Activated naive CD4-positive, alpha-beta T cell treated with Interleukin-2 at 50 U/mL for 16 hours (primary cell): Measurements from ENCODE around the gene PDCD4.
A peak's percentile ranks its signal among the peaks of the same experiment; 100 is the strongest.
"Not testable (repeated sequence)": the region's sequence is repeated elsewhere in the genome, so short reads cannot be mapped to it uniquely, and the experiment has no call there.

ENCODE experiments used
- DNase-seq: peaks from one replicate; pipeline ENCODE4 v3.0.0-alpha.2; 2020

PDCD4 gene

DNA sequence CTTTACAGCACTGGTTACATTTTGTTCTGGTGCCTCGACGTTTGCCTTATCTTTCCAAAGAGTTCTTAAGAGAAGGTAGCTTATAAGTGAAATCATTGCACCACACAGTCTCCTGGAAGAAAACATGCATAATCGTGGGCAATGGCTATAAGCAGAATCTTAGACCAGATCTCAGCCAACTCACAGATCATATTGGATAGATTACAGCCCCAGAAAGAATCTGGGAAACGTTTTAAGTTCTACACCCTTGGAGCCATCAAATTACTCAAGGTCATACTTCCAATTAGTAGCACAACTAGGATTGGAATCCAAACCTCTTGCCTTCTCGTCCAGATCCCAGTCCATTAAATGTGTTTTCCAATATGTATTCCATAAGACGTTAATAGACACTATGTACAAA is 8.8 kb upstream of the PDCD4 start:
- no peak for DNase-seq

DNA sequence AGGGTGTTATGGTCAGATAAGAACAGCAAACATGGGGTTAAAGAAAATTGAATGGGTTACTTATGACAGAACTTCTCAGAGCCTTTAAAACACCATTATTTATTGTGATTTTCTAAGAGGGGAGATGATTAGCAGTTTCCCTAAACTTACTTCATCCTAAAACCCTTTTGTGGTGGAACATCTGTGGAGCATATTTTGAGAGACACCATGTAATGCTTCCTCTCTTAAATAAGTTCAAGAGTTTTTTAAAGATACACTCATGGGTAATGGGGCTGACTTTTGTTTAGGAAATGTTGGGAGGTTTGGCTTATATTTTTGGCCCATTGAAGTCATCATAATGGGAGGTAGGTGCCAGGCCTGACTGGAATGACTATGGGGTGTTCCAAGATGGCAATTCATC is 8.4 kb upstream of the PDCD4 start:
- no peak for DNase-seq

DNA sequence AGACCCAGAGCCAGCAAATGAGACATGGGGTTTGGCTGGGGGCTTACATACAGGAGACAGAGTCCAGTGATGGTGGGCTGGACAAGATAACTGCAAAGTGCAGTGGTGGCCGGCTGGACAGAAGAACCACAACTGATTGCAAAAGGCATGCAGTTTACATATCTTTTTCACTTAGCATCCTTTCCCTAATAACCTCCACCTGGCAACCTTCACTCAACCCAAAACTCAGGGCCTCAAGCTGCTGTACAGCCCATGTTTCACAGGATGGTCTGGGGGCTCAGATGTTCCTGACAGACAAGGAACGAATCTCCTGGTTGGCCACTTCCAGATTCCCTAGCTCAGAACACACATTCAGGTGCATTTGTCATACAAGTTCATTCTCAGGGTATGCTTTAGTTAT is 7.8 kb upstream of the PDCD4 start:
- no peak for DNase-seq

DNA sequence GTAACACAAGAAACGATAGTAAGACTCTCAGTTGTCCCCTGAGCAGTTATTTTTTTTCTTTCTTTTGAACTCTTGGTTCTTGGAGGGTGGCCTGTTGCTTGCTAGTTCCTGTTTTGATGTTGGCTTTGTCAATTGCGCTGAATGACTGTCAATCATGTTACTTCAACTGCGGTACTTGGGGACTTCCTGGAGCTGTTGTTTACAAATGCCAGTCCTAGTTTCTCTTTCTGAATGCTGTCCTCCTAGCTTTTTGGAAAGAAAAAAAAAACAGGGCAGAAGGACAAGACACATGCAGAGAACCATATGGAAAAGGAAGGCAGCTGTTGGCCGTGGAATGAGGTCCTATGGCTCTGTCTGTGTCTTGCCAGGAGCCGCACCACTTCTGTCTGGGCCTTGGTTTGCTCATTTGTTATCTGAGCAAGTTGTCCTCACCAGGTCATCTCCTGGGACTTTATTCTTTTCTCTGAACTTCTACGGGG is 7.0 kb upstream of the PDCD4 start:
- DNase-seq = peak; percentile 42

DNA sequence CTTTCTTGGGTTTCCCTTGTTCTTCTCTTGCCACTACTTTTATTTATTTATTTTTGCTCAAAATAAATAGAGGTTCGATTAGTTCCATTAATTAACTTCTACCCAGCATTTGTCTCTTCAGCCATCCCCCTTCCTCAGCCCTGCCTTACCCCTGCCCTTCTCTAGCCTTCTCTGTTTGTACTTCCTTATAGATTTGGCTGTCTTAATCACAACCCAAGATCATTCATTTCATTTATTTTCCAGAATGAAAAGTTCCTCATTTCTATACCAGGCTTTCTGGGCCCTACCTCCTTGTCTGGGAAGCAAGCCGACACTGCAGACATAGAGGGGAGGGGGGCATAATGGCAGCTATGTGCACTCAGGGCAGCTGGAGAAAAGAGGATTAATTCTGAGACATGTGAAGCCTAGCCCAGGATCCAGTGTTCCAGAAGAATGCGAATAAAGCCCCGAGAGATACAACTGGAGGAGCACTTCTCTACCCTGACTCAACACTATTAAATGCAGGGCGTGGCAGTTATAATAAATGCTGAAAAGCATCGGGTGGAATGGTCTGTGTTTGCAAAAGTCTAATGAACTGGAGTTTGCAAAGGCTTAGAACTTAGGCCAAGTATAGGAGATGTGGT is 6.4 kb upstream of the PDCD4 start:
- DNase-seq = no peak

DNA sequence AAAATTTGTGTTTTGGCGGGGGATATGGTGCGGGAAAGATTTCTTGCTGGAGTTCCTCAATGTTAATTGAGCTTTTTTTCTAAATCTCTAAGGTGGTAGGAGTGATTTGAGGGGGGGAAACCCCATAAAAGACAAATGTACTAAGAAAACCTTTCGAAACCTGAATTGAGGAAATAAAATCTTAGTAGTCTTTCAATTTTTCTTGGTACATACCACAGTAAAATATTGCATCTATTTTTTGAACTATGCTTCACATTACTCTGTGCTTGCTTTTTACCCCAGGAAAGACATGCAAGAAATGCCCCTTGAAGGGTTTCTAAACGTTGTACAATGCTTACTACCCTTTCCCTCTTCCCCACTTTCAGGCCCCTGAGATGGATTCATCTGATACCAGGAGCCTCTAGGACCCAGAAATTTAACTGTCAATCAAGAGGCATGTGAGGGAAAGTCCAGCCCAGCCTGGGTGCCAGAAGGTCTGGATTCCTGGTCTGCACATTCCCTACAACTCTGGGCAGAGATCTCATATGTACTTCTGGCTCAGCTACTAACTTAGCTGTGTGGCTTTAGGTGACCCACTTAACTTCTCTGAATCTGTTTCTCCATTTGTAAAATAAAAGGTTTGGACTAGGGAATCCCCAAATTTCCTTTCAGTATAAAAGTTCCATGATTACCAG is 5.8 kb upstream of the PDCD4 start:
- DNase-seq = no peak

DNA sequence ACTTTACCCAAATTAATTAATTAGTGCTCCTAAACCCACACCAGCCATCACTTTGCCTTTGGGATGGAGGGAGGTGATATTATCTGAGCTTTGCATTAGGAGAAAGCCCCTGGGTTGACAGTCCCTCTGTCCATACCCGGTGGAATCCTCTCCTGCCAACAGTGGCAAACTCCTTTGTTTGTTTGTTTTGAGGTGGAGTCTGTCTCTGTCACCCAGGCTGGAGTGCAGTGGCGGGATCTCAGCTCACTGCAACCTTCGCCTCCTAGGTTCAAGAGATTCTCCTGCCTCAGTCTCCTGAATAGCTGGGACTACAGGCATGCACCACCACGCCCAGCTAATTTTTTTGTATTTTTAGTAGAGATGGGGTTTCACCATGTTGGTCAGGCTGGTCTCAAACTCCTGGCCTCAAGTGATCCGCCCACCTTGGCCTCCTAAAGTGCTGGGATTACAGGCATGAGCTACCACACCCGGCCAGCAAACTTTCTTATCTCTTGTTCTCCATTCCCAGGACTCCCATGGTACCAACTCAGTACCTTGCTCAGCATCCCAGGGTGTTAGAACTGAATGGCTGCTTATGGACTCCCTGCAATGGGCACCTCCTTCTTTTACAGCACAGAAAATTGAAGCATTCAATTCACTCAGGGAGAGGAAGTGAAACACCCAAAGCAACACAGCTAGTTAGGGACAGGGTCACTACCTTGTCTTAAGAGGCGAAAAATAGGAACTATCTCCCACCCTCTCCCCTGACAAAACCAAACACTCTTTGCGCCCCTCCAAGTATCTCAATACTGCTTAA is 4.5 kb upstream of the PDCD4 start:
- not testable (repeated sequence) for DNase-seq

DNA sequence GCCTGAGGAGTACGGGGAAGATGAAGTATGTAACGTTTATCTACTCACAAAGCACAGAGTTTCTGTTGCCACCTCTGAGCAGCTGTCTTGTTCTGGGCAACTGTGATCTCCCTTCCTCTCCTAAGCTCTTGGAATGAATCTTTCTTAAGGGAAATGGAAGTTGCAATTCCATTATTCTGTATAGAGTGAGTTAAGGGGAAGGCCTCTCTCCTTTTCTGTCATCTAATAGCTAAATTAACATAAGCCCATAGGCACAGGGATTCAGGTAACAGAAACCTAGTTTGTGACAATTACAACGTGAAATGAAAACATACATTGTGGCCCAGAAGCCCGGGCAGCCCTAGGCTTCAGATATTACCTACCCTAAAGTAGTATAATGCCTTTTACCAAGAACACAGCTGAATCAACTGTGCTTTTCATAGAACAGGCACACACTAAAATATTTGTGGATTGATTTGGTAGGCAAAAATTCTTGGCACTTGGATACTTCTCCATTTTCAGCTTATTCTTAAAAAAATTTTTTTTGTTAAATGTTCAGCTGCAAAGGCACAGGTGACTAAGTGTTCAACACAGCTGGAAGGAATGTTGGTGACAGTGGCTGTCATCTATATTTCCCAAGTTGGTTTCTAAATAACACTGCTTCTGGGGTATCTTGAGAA is 3.8 kb upstream of the PDCD4 start:
- DNase-seq = no peak

DNA sequence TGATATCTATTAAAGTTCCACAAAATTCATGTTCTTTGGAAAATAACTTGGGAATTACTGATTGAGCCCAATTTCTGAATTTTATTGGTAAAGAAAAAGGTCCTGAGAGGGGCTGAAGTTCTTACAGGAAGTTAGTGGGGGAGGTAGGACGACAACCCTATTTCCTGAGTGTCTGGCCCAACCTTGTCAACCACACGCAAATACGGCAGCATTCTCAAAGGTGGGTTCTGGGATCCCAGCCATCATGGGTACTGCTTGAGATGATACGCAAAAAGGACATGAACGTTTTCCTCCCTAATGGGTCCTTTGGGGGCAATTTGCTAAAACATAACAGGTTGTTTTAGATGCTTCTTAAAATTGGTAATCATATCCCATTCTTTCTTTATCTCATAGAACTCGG is 2.7 kb upstream of the PDCD4 start:
- no peak for DNase-seq

DNA sequence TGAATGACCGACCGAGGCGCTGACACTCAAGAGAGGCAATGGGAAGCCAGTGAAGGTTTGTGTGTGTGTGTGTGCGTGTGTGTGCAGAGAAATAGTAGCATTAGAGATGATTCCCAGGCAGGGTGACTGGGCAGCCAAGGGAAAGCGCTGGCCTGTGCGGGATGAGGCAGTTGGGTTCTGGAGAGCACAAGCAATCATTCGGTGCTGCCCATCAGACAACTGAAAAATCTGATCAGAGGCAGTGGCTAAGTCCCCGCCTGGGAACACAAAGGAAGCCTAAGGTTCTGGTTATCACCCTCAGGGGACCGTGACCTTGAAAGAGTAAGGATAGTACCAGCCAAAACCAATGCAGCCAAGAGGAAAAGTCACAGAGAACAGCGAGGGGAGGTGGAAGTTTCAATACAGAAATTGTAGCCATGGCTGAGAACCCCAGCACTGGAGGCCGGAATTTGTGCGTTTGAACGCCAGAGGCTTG is 868 bp upstream of the PDCD4 start:
- no peak for DNase-seq

DNA sequence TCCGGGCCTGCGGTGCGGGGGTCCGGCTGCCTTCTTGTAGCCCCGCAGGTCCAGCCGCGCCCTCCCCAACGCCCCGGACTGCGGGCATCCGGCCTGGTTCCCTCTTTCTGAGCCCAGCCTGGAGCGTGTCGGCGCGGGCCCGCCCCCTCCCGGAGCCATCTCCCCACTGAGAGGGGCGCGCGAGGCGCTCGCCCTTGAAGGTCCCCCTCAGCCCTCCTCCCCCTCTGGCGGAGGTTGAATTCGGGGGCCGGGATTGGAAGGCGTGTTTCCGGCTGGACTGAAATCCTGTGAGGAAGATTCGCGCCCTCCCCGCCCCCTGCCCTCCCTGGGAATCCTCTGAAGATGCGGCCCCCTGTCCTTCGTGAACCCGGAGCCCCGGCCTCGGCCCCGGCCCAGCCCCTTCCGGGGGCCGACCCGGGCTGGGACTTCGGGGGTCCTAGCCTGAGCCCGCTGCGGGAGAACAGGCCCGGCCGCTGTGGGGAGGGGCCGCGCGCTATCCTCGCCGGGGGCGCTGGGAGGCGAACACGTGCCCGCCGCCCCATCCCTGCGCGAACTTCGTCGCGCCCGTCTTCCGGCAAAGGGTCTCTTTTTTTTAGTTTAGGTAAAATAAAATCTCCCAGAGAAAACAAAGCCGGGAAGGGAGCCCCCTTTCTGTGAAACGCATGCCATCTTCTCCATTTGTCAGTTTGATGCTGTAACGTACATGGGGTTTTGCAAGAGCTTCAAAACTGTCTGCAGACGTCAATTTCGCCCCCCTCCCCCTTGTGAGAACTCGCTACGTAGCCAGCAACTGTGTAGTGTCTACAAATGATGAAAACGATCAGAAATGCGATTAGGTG is 636 bp downstream of the PDCD4 start:
- DNase-seq = peak; percentile 80

DNA sequence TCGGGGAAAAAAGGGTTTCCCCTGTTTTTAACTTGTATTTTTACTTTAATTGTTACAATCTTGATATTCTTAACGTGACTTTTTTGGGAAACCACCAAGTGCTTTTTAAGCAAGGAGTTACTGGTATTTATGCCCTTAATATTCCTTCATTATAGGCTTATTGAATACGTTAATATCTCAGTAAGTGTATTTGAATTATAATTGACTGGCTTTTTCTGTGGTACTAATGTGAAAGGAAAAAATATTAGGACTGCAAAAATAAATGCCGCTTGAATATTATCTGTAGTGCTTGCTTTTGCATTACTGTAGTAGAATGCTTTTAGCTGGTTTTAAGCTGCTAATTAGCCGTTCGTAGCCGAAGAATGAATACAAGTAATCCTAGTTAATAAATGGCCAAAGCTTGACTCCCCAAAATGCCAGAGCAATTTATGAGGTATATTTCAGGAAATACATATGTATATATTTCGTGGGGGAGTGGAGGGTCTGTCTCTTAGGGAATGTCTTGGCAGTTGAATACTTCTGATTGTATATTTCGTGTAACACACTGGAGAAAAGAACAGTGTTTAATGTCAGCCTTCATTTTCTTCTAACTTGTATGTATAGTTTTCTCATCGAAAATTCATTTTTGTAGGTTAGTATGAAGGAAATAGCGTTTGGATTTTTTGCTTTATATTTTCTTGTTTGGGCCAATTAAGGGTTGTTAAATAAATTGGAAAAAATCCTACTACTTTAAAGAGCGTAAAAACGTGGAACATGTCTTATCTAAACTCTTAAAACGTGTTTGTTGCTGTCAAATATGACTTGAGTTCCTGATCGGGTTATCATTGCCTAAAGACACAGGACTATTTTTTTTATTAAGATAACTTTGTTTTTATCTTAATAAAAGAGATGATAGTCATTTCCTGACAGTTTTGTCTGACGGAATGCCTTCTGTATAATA is 1.5 kb downstream of the PDCD4 start:
- DNase-seq = no peak

DNA sequence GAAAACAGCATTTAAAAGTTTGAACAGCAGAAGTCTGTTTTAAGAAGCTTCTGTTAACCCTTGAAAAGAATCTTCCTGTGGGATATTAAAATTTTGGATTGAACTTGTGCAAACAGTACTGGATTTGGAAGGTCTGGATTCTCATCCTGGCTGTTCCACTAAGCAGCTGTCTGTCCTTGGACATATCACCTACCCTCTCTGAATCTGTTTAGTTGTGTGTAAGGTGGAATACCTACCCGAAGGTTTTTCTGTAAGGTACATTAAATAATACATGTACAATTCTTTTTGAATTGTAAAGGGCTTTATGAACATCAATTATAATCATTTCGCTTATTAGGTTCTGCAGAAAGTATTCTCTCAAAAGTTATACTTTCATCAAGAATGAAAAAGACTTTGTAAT is 2.2 kb downstream of the PDCD4 start:
- no peak for DNase-seq

DNA sequence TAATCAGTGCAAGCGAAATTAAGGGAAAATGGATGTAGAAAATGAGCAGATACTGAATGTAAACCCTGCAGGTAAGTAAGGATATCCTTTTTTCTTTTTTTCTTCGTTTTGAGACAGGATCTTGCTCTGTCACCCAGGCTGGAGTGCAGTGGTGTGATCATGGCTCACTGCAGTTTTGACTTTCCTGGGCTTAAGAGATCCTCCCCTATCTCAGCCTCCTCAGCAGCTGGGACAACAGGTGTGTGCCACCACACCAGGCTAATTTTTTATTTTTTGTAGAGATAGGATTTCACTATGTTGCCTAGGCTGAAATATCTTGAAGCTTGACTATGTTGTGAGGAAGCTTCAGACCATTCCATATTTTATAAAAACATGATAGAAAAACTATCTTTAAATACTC is 4.3 kb downstream of the PDCD4 start:
- DNase-seq = no peak

DNA sequence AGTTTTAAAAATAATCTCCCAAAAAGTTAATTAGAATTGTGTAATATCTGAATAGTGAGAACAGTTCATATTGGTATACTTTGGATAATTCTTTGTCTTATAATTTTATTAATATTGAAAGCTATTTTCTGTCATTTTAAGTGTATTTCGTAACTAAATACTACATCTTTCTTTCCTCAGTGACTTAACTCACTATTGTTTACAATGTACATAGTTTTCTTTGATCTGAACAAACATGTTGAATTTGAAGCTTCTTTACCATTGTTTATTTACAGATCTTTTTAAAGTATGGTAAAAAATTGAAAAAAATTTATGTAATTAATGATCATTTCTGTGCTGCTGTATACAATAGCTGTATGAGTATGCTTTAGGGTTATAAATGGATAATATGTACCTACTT is 5.1 kb downstream of the PDCD4 start:
- no peak for DNase-seq

DNA sequence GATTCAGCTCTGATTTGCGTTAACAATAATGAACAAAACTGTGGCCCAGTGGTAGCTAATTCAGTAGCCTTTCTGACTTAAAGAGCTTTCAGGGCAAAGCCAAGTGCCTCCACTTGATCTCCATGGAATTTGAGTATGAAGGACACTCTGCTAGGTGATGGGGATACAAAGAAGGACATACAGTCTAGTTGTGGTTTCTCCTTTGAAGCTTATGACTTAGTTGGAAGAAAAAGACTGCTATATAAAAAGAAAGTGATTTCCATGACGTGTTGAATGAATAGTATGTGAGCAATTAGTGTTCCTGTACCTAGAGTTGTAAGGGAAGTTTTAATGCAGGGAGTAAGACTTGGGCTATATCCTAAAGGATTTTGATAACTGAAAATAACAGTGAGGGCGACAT is 8.3 kb downstream of the PDCD4 start:
- no peak for DNase-seq

DNA sequence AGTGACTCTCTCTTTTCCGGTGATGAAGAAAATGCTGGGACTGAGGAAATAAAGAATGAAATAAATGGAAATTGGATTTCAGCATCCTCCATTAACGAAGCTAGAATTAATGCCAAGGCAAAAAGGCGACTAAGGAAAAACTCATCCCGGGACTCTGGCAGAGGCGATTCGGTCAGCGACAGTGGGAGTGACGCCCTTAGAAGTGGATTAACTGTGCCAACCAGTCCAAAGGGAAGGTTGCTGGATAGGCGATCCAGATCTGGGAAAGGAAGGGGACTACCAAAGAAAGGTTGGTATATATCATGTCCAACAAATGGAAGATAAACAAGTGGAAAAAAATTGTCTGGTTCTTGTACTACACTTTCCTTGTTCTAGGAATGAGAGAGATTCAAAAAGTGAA is 9.5 kb downstream of the PDCD4 start:
- DNase-seq = no peak

DNA sequence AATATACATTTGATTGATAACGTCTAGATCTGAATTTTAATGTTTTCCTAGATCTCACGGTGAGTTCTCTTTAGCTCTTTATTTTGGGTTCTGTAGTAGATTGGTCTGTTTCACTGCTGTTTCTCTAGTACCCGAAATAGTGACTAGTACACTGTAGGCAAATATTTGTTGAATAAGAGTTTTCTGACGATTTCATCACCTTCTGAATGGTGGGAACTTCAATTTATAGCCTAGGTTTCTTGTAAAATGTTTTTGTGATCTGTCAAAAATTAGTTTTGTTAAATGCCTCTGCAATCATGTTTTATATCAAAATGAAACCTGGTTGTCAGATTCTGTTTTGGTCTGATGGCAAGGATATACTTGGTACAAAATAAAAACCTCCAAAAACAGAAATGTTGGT is 10.2 kb downstream of the PDCD4 start:
- no peak for DNase-seq

DNA sequence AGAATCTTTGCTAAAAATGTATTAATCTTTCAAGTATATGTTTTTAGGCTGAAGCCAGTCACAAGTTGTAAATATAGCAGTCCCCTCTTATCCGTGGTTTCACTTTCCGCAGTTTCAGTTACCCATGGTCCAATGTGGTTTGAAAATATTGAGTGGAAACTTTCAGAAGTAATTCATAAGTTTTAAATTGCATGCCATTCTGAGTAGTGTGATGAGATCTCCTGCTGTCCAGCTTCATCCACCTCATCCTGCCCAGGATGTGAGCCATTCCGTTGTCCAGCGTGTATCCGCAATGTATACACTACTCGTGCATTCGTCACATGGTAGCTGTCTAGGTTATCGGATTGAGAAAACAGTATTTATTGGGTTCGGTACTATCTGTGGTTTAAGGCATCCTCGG is 12.2 kb downstream of the PDCD4 start:
- no peak for DNase-seq

DNA sequence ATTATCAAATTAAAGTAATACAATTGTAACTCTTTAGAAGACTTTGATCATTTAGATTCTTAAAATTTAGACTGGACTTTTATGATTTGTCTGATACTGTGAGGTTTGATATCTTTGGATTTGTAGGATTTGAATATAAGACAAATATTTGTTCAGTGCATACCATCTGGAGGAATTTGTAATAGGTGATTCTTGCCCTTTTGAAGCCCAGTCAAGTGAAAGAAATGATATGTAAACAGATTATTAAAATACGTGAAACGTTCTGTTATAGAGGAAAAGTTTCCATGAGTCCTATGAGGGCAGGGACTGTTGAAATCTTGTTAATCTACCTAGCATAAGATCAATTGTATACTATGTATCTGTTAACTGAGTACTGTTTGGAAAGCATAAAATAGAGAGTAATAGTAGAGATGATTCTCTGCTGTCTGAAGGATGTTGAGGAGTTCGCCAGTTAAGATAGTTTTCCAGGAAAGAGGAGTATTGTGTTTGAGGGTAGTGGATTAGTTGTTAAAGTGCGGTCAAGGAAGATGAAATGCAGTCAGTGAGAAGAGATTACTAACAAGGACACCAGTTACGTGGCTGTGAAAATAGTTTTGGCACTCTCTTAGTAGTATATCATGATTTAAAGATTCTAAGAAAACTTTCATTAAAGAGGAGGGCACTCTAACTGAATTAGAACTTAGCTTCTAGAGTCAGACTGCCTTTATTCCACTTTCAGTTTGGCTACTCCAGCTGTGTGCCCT is 14.4 kb downstream of the PDCD4 start:
- no peak for DNase-seq

DNA sequence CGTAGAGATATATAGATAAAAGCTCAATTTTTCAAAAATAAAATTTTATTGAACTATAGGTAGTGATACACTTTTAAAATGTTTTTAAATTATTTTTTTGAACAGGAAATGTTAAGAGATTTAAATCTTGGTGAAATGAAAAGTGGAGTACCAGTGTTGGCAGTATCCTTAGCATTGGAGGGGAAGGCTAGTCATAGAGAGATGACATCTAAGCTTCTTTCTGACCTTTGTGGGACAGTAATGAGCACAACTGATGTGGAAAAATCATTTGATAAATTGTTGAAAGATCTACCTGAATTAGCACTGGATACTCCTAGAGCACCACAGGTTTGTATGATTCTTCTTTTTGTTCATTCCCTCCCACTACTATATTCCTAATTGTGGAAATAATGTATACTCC is 15.8 kb downstream of the PDCD4 start:
- no peak for DNase-seq
